ENCODE measurements around the gene TNRC6A. TPM values are rescaled to one million over a fixed set of nuclear protein-coding genes. Genes with fewer than 3 reads are reported as not detected.

Gene TNRC6A
- total and polyA plus RNA-seq, 9 of the 15 experiments (the other 6 are each of a cell fraction or from before 2014, with no cell fraction given) = 3.4 to 32.1 (median 26.6) TPM

GRCh38 chr16:24688359-24688758 is 41.1 kb upstream of the TNRC6A start:
- in situ Hi-C loops (cut with MboI) (no loop called here), intact Hi-C loops (cut with micrococcal nuclease) (no loop called here)
- no peak overlapping the region for H3K9ac ChIP-seq (ENCODE audit: insufficient read depth in 1 of 2, low read depth in 2 of 2, low read length in 2 of 2)
- H3K4me3 ChIP-seq = no peak overlapping the region
- no peak overlapping the region for H2AFZ ChIP-seq (ENCODE audit: low read depth, low read length)
- H3K79me2 ChIP-seq (ENCODE audit: control insufficient read depth, insufficient read depth, low read length) = no peaks in the 10 kb centered on the region
- TF ChIP-seq, protein P1, sequence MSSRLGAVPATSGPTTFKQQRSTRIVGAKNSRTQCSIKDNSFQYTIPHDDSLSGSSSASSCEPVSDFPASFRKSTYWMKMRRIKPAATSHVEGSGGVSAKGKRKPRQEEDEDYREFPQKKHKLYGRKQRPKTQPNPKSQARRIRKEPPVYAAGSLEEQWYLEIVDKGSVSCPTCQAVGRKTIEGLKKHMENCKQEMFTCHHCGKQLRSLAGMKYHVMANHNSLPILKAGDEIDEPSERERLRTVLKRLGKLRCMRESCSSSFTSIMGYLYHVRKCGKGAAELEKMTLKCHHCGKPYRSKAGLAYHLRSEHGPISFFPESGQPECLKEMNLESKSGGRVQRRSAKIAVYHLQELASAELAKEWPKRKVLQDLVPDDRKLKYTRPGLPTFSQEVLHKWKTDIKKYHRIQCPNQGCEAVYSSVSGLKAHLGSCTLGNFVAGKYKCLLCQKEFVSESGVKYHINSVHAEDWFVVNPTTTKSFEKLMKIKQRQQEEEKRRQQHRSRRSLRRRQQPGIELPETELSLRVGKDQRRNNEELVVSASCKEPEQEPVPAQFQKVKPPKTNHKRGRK (tag; IDR thresholded peaks at IDR 0.05) = no peak
- 0 out of 2 replicates have a peak, but pooled peaks have one; percentile 11 for TF ChIP-seq CBFA2T3 (IDR thresholded peaks at IDR 0.05)
- peak; percentile 59 to 66; a peak in 3 of 4 replicates for TF ChIP-seq KDM1A (IDR thresholded peaks at IDR 0.05)
- no peak for TF ChIP-seq KLF1 (tag; IDR thresholded peaks at IDR 0.05)
- no peak for TF ChIP-seq ZFP30 (CRISPR knock-in tag; IDR thresholded peaks at IDR 0.05; ENCODE audit: borderline replicate concordance)
- no peak overlapping the region for H3K4me2 ChIP-seq (ENCODE audit: insufficient read depth, low read length)
- ATAC-seq (no peak), DNase-seq (ENCODE audit: extremely low read depth in 1 of 4, low spot score in 3 of 4) (no peak), FAIRE-seq (no peak)
- ChIA-PET CTCF (ENCODE audit: low intra/inter-chr PET ratio) (interaction anchor here (0.6 to 1.8 kb wide), 2 partner anchors 9 to 171 kb away, joined by 3 to 7 read pairs; no protein-coding TSS in a partner anchor), POLR2A (no interaction called here)
- 9% methylated on average over 2 of the region's 2 CpGs for WGBS (ENCODE audit: insufficient coverage, low coverage, missing lambda C conversion rate)
- H3K4me1 ChIP-seq (replicated peaks in 1 of 2; ENCODE audit: control insufficient read depth in 2 of 2, insufficient read depth in 2 of 2, low read length in 2 of 2) = no peaks in the 10 kb centered on the region; a peak in 1 of 5 replicates
- H3K27me3 ChIP-seq (ENCODE audit: control insufficient read depth in 2 of 2, insufficient read depth in 2 of 2, low read length in 2 of 2) = peaks cover 2 to 6% of the 10 kb centered on the region in 2 experiments; a peak in 2 of 5 replicates
- H3K27ac ChIP-seq (ENCODE audit: extremely low read depth, low read depth, low read length) = no peak overlapping the region
- H3K9me1 ChIP-seq (ENCODE audit: control insufficient read depth, insufficient read depth, low read length) = no peaks in the 10 kb centered on the region
- H4K20me1 ChIP-seq (replicated peaks; ENCODE audit: control insufficient read depth, insufficient read depth, low read length) = no peaks in the 10 kb centered on the region
- no peaks in the 10 kb centered on the region for H3K36me3 ChIP-seq (ENCODE audit: control insufficient read depth, insufficient read depth, low read length)
- no peaks in the 10 kb centered on the region for H3K9me3 ChIP-seq (replicated peaks; ENCODE audit: control insufficient read depth, insufficient read depth, low read depth, low read length)
- BruUV-seq (replicated peaks) = no TSS peak
